Dermis microvascular lymphatic vessel endothelial cell (primary cell): ENCODE results near the gene WDR20. TPM values are rescaled to one million over a fixed set of nuclear protein-coding genes. Genes with fewer than 3 reads are reported as not detected.
"Not testable (repeated sequence)": the region's sequence is repeated elsewhere in the genome, so short reads cannot be mapped to it uniquely, and the experiment has no call there.

Experiments
- DNase-seq, 2 donors: peaks; one replicate each; pipeline versions ENCODE4 v3.0.0 to v3.0.0-alpha.2; 2010; ENCODE audit warnings: low read depth in 2 of 2
- total RNA-seq: library from RNA; depleted of rRNA; stranded (reverse); fragments of >200 nt; gene quantifications from 2 replicates; pipeline ENCODE4 v1.2.1, GENCODE V29; 2014

WDR20 gene
- total RNA-seq, 1 donor from 2014 or later: 13.7 TPM

GRCh38 chr14:102236026-102236425 is 96.3 kb downstream of the WDR20 start:
- DNase-seq: no peak

GRCh38 chr14:102238131-102238530 is 98.4 kb downstream of the WDR20 start:
- no peak for DNase-seq

- no peak for DNase-seq
Observed at GRCh38 chr14:102238766-102239165, 99.1 kb downstream of the WDR20 start.

- DNase-seq: no peak
Observed at GRCh38 chr14:102239231-102239630, 99.5 kb downstream of the WDR20 start.

- not testable (repeated sequence) for DNase-seq
Observed at GRCh38 chr14:102240481-102240880, 100.8 kb downstream of the WDR20 start.

GRCh38 chr14:102241147-102241546 is 101.5 kb downstream of the WDR20 start:
- DNase-seq: no peak

- DNase-seq: not testable (repeated sequence)
Observed at GRCh38 chr14:102243795-102244194, 104.1 kb downstream of the WDR20 start.

GRCh38 chr14:102246071-102246470 is 106.4 kb downstream of the WDR20 start:
- DNase-seq: no peak

- DNase-seq: no peak
Observed at GRCh38 chr14:102248121-102248520, 108.4 kb downstream of the WDR20 start.

- no peak for DNase-seq
Observed at GRCh38 chr14:102249041-102249440, 109.3 kb downstream of the WDR20 start.

- no peak for DNase-seq
Observed at GRCh38 chr14:102249981-102250380, 110.3 kb downstream of the WDR20 start.

GRCh38 chr14:102250636-102251035 is 110.9 kb downstream of the WDR20 start:
- no peak for DNase-seq

GRCh38 chr14:102251161-102251560 is 111.5 kb downstream of the WDR20 start:
- DNase-seq: no peak

- DNase-seq: no peak
Observed at GRCh38 chr14:102252834-102253801, 113.4 kb downstream of the WDR20 start.

- DNase-seq: no peak
Observed at GRCh38 chr14:102255401-102256190, 115.9 kb downstream of the WDR20 start.

GRCh38 chr14:102256716-102257115 is 117.0 kb downstream of the WDR20 start:
- DNase-seq: no peak

GRCh38 chr14:102258136-102258535 is 118.4 kb downstream of the WDR20 start:
- no peak for DNase-seq

Other genes with a start within 250 kb of the WDR20 start
- gene DYNC1H1, start 175.3 kb upstream of the WDR20 start, total RNA-seq: 338 and 444 TPM in 2 replicates
- gene HSP90AA1, start 52.9 kb upstream of the WDR20 start, total RNA-seq: 253 and 261 TPM in 2 replicates
- 1.2 and 1.3 TPM in 2 replicates for gene MOK, start 165.3 kb downstream of the WDR20 start, total RNA-seq
- 4.5 and 7.7 TPM in 2 replicates for gene ZNF839, start 179.8 kb downstream of the WDR20 start, total RNA-seq
- gene CINP, start 223.0 kb downstream of the WDR20 start, total RNA-seq: 35.7 and 41.6 TPM in 2 replicates
- 6.2 and 13.7 TPM in 2 replicates for gene TECPR2, start 223.0 kb downstream of the WDR20 start, total RNA-seq